Measurements from ENCODE around the gene ZNF444.

DNA sequence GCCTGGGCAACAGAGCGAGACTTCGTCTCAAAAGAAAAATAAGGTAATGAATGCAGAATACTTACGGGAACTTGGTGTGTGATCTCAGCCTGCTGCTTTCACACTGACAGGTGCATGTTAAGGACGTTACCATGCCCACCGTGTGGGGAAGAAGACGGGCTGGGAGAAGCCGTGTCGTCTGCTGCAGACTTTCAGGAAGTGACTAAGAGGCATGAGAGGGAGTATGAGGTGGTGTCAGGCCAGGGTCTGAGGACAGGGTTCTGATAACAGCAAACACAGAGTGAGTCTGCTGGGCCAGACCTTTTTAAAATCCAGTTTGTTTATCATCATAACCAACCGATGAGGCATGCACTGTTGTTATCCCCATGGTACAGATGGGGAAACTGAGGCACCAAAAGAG lies 21.2 kb downstream of the ZNF444 start:
- TF ChIP-seq POLR2A (IDR thresholded peaks at IDR 0.05) (no peak), POLR2AphosphoS5 (IDR thresholded peaks at IDR 0.05) (no peak)
- TF ChIP-seq, protein P1, sequence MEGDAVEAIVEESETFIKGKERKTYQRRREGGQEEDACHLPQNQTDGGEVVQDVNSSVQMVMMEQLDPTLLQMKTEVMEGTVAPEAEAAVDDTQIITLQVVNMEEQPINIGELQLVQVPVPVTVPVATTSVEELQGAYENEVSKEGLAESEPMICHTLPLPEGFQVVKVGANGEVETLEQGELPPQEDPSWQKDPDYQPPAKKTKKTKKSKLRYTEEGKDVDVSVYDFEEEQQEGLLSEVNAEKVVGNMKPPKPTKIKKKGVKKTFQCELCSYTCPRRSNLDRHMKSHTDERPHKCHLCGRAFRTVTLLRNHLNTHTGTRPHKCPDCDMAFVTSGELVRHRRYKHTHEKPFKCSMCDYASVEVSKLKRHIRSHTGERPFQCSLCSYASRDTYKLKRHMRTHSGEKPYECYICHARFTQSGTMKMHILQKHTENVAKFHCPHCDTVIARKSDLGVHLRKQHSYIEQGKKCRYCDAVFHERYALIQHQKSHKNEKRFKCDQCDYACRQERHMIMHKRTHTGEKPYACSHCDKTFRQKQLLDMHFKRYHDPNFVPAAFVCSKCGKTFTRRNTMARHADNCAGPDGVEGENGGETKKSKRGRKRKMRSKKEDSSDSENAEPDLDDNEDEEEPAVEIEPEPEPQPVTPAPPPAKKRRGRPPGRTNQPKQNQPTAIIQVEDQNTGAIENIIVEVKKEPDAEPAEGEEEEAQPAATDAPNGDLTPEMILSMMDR (IDR thresholded peaks at IDR 0.05) = no peak

All from sigmoid colon (tissue), 4 donors.